Liver (tissue), 3 donors: ENCODE results near the gene KCNQ5.
A peak's percentile ranks its signal among the peaks of the same experiment; 100 is the strongest.

Source experiments
- ATF3 ChIP-seq: IDR thresholded peaks from 2 replicates; pipeline ENCODE4 v1.6.1; 2016; ENCODE audit warnings: antibody characterized with exemption
- EGR1 ChIP-seq, 2 donors: IDR thresholded peaks; 2 replicates each; pipeline ENCODE4 v1.6.1; 2016 to 2018; ENCODE audit warnings: antibody characterized with exemption in 2 of 2, low read depth in 2 of 2
- FOXA1 ChIP-seq: IDR thresholded peaks from 2 replicates; pipeline ENCODE4 v1.6.1; 2016; ENCODE audit warnings: antibody characterized with exemption
- FOXA2 ChIP-seq: IDR thresholded peaks from 2 replicates; pipeline ENCODE4 v1.6.1; 2016; ENCODE audit warnings: antibody characterized with exemption
- GABPA ChIP-seq, 2 donors: IDR thresholded peaks in 1 of 2; conservative IDR thresholded peaks in 1 of 2; 2 replicates each; pipeline ENCODE4 v1.6.1; 2016; ENCODE audit warnings: antibody characterized with exemption in 2 of 2, mild to moderate bottlenecking in 1 of 2, moderate library complexity in 1 of 2
- JUND ChIP-seq, 2 donors: IDR thresholded peaks; 2 replicates each; pipeline ENCODE4 v1.6.1; 2016; ENCODE audit warnings: antibody characterized with exemption in 2 of 2
- MAX ChIP-seq: IDR thresholded peaks from 2 replicates; pipeline ENCODE4 v1.6.1; 2016; ENCODE audit warnings: antibody characterized with exemption
- RAD21 ChIP-seq, 2 donors: IDR thresholded peaks; 2 replicates each; pipeline ENCODE4 v1.6.1; 2016; ENCODE audit warnings: antibody characterized with exemption in 2 of 2, mild to moderate bottlenecking in 2 of 2
- RXRA ChIP-seq, 2 donors: IDR thresholded peaks; 2 replicates each; pipeline ENCODE4 v1.6.1; 2017 to 2018; ENCODE audit warnings: antibody characterized with exemption in 2 of 2, mild to moderate bottlenecking in 1 of 2
- SP1 ChIP-seq: IDR thresholded peaks from 2 replicates; pipeline ENCODE4 v1.6.1; 2018; ENCODE audit warnings: antibody characterized with exemption, mild to moderate bottlenecking
- TAF1 ChIP-seq: conservative IDR thresholded peaks from 2 replicates; pipeline ENCODE4 v1.6.1; 2016; ENCODE audit warnings: antibody characterized with exemption, mild to moderate bottlenecking
- YY1 ChIP-seq: IDR thresholded peaks from 2 replicates; pipeline ENCODE4 v1.6.1; 2016; ENCODE audit warnings: antibody characterized with exemption, mild to moderate bottlenecking
- TF ChIP-seq, protein P1 (sequence below): fragments of 150-350 bp; IDR thresholded peaks from 2 replicates; pipeline ENCODE4 v1.5.1; 2017; ENCODE audit warnings: improper control_type of control experiment, low read depth, low read length; ENCODE audit not compliant: missing input control
- TF ChIP-seq, protein P2 (sequence below): IDR thresholded peaks from 2 replicates; pipeline ENCODE4 v1.6.1; 2016; ENCODE audit warnings: antibody characterized with exemption, mild to moderate bottlenecking
- donor health status: healthy.
- donor health status: healthy.

- TF ChIP-seq, protein P1, sequence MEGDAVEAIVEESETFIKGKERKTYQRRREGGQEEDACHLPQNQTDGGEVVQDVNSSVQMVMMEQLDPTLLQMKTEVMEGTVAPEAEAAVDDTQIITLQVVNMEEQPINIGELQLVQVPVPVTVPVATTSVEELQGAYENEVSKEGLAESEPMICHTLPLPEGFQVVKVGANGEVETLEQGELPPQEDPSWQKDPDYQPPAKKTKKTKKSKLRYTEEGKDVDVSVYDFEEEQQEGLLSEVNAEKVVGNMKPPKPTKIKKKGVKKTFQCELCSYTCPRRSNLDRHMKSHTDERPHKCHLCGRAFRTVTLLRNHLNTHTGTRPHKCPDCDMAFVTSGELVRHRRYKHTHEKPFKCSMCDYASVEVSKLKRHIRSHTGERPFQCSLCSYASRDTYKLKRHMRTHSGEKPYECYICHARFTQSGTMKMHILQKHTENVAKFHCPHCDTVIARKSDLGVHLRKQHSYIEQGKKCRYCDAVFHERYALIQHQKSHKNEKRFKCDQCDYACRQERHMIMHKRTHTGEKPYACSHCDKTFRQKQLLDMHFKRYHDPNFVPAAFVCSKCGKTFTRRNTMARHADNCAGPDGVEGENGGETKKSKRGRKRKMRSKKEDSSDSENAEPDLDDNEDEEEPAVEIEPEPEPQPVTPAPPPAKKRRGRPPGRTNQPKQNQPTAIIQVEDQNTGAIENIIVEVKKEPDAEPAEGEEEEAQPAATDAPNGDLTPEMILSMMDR = peak; percentile 46
- TF ChIP-seq FOXA1 (no peak), GABPA (IDR thresholded peaks at IDR 0.05 in 1 of 2, conservative IDR thresholded peaks at IDR 0.05 in 1 of 2) (no peak), EGR1 (IDR thresholded peaks at IDR 0.05; ENCODE audit: low read depth in 2 of 2) (no peak), FOXA2 (no peak), SP1 (no peak), TAF1 (no peak), ATF3 (no peak), MAX (no peak), JUND (IDR thresholded peaks at IDR 0.05) (no peak), YY1 (no peak), RXRA (IDR thresholded peaks at IDR 0.05) (no peak), RAD21 (IDR thresholded peaks at IDR 0.05) (peak; percentile 50 to 72)
- TF ChIP-seq, protein P2, sequence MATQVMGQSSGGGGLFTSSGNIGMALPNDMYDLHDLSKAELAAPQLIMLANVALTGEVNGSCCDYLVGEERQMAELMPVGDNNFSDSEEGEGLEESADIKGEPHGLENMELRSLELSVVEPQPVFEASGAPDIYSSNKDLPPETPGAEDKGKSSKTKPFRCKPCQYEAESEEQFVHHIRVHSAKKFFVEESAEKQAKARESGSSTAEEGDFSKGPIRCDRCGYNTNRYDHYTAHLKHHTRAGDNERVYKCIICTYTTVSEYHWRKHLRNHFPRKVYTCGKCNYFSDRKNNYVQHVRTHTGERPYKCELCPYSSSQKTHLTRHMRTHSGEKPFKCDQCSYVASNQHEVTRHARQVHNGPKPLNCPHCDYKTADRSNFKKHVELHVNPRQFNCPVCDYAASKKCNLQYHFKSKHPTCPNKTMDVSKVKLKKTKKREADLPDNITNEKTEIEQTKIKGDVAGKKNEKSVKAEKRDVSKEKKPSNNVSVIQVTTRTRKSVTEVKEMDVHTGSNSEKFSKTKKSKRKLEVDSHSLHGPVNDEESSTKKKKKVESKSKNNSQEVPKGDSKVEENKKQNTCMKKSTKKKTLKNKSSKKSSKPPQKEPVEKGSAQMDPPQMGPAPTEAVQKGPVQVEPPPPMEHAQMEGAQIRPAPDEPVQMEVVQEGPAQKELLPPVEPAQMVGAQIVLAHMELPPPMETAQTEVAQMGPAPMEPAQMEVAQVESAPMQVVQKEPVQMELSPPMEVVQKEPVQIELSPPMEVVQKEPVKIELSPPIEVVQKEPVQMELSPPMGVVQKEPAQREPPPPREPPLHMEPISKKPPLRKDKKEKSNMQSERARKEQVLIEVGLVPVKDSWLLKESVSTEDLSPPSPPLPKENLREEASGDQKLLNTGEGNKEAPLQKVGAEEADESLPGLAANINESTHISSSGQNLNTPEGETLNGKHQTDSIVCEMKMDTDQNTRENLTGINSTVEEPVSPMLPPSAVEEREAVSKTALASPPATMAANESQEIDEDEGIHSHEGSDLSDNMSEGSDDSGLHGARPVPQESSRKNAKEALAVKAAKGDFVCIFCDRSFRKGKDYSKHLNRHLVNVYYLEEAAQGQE = no peak
These were observed 2.8 kb downstream of the KCNQ5 start for GRCh38 chr6:72624557-72625160.
